HG02970 (cell line): Measurements from ENCODE around the gene LAMTOR4.
A peak's percentile ranks its signal among the peaks of the same experiment; 100 is the strongest.

Source experiments
- ATAC-seq: cut with Tn5 transposase; IDR thresholded peaks from one replicate; pipeline ENCODE4 v1.9.1; 2021; ENCODE audit warnings: mild to moderate bottlenecking, moderate library complexity, moderate number of reproducible peaks; ENCODE audit not compliant: unreplicated experiment, low FRiP score

The LAMTOR4 gene

GRCh38 chr7:100148559-100149328 lies at the start of gene LAMTOR4:
TSS of gene LAMTOR4 (plus strand) at chr7:100148918. CDS start at chr7:100148973, 55 bp downstream.
- peak; percentile 96 for ATAC-seq

- ATAC-seq = no peak
Observed at GRCh38 chr7:100099452-100099851, 49.3 kb upstream of the LAMTOR4 start.

GRCh38 chr7:100100420-100101015 lies 48.2 kb upstream of the LAMTOR4 start:
- ATAC-seq = peak; percentile 64

- peak; percentile 77 for ATAC-seq
Observed at GRCh38 chr7:100101016-100101862, 47.5 kb upstream of the LAMTOR4 start, which contains the start of the genes AP4M1 and MCM7. TSS of gene AP4M1 (plus strand) at chr7:100101643. CDS start at chr7:100101715, 72 bp downstream. TSS of gene MCM7 (minus strand) at chr7:100101397. CDS start at chr7:100101294, 103 bp downstream.

GRCh38 chr7:100102950-100103840 lies 45.5 kb upstream of the LAMTOR4 start:
- ATAC-seq = no peak

GRCh38 chr7:100105534-100105933 lies 43.2 kb upstream of the LAMTOR4 start:
- ATAC-seq = no peak

- no peak for ATAC-seq
Observed at GRCh38 chr7:100106633-100107032, 42.1 kb upstream of the LAMTOR4 start.

- ATAC-seq = no peak
Observed at GRCh38 chr7:100107125-100107737, 41.5 kb upstream of the LAMTOR4 start.

GRCh38 chr7:100107890-100108289 lies 40.8 kb upstream of the LAMTOR4 start:
- ATAC-seq = no peak

- ATAC-seq = no peak
Observed at GRCh38 chr7:100109521-100110163, 39.1 kb upstream of the LAMTOR4 start.

- no peak for ATAC-seq
Observed at GRCh38 chr7:100111156-100111555, 37.6 kb upstream of the LAMTOR4 start.

- ATAC-seq = no peak
Observed at GRCh38 chr7:100111914-100112313, 36.8 kb upstream of the LAMTOR4 start.

GRCh38 chr7:100115026-100115425 lies 33.7 kb upstream of the LAMTOR4 start:
- ATAC-seq = no peak

- ATAC-seq = no peak
Observed at GRCh38 chr7:100118388-100119071, 30.2 kb upstream of the LAMTOR4 start.

- ATAC-seq = peak; percentile 73
Observed at GRCh38 chr7:100119072-100119969, 29.4 kb upstream of the LAMTOR4 start, which contains the start of the genes CNPY4 and TAF6. TSS of gene CNPY4 (plus strand) at chr7:100119634. CDS start at chr7:100119745, 111 bp downstream. TSS of gene TAF6 (minus strand) at chr7:100119358. CDS start at chr7:100114209, 5,149 bp downstream.

GRCh38 chr7:100119970-100120732 lies 28.6 kb upstream of the LAMTOR4 start:
- peak; percentile 33 for ATAC-seq

GRCh38 chr7:100120733-100121036 lies 28.0 kb upstream of the LAMTOR4 start:
- ATAC-seq = no peak
